Measurements from ENCODE around the gene CDH13.

The CDH13 gene

DNA sequence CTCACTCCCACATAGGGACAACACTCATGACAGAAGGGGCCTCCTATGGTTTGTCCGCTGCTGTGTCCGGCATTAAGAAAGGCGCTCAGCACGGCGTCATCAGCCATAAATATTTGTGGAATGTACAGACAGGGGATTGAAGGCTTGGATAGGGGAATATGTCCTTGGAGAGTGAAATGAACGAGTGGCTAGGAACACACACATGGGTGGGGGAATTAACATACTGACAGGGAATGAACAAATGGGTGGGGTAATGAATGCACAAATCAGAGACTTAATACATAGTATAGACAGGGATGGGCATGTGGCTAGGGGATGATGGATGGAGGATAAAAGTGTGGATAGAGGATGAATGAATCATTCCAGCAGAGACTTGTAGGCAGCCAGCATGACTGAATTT, 1027.0 kb downstream of the CDH13 start:
- no peak for DNase-seq

- no peak for DNase-seq
Observed at GRCh38 chr16:83660282-83660681, 1033.5 kb downstream of the CDH13 start.

DNA sequence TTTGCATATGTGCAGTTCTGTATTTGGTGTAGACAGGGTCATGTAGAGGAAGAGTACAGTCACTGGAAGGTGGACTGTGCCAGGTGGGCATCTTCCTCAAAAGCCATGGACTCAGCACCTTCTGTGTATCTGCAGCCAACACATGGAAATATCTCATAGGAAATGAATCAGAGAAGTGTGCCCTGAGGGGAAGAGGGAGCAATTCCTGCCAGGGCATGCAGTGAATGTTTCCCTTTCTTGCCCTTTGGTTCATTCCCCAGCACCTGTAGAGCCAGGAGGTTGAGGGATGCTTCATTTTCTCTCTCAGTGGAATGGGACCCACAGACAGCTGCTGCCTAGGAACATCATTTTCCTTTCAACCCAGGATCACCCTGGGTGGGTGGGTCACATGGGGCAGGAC, 1034.9 kb downstream of the CDH13 start:
- DNase-seq, result no peak

GRCh38 chr16:83666449-83666848, 1039.7 kb downstream of the CDH13 start:
- no peak for DNase-seq

GRCh38 chr16:83669456-83669855, 1042.7 kb downstream of the CDH13 start:
- DNase-seq, result no peak

DNA sequence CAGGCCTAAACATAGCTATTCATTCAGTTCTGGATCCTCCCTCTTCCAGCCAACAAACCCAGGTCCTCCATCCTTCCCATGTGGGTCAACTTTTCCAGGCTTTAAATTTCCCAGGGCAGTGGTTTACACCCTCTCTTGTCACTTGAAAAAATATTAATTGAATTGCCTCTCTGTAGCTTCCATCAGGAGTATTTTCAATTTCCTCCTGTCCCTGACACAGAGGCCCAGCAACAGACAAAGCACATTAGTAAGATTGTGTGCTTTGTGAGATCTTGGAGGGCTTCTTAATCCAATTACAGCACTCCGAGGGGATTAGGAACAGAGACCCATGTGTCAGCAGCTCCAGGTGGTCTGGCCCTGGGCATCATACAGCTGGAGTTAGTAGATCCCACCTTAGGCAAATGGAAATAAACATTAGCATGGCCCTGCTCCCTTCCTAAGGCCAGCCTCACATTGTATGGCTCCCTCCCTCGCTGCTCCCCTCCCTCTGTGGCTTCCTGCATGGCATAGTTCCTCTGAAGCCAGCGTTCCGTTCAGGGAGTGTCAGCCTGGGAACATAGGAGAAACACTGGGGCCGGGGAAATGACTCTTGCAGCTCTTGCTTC, 1048.3 kb downstream of the CDH13 start:
- DNase-seq, result no peak

- no peak for DNase-seq
Observed at GRCh38 chr16:83676086-83676485, 1049.3 kb downstream of the CDH13 start.

DNA sequence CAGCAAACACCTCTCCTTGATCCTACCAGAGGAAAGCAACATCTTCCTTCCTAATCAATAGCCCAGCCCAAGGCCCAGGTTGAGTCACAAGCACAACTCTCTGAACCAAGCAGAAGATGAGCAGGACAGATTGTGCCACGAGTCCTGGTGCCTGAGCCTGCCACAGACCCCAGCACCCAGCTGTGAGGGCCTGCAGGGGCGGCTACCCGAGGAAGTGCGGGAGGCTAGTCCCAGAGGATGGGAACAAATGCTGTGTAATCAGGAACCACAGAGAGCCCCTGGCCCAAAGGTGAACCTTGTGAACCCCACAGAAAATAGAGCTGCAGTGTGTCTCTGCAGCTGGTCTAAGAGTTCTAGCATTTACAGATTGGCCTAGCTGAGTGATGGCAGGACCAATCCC, 1054.2 kb downstream of the CDH13 start:
- DNase-seq, result no peak

DNA sequence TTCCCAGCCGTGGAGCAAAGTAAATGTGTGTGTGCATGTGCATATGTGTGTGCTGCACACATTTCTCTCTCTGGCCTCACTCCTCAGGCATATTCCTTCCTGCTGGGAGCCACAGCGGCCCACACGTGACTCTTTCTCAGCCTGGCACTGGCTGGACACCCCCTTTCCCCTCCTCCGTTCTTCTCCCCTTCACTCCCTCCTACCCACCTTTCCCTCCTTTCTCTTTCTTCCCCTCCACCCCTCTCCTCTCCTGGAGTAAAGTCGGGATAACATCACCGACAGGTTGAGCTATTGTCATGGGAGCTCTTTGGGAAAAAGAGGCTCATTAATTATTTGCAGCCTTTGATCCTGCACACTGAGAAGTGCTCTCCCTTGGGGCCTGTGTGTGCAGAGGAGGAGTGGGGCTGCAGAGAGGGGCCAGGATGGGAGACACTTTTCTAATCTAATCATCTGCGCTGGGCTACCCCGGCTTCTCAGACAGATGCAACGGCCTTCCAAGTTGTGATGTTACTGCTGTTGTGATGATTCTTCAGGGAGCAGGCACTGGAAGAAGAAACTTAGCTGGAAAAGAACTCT, 1054.7 kb downstream of the CDH13 start:
- no peak for DNase-seq

DNA sequence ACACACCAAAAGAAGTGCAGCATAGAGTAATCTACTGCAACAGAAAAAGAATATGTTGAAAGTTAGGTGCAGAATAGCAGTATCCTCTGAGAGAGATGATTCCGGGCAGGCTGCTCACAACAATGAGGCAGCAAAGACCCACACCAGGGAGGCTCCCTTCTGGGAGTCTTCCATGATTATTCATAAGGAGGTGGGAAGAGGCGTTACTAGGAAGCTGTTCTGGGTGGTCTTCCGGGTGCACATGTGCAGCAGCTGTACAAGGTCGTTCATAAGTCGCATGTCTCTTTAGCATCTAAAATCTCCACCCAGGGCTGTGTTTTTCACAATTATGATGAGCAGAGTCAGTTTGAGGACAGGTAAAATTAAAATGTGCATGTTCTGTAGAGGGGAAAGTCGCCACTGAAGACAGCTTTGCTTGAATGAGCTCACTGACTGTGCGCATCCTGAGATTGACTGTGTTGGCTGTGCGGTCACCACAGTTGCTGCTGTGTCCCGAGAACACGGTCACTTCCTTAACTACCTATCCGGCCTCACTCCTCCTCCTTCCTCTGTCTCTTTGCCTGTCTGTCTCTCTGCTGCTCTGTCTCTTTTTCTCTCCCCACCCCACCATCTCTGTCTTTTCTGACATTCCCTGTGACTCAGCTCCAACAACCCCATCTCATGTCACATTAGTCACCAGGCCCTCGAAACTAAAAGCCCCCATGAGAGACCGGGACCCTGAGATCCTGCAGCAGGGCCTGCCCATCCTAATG, 1055.5 kb downstream of the CDH13 start:
- DNase-seq, result no peak

DNA sequence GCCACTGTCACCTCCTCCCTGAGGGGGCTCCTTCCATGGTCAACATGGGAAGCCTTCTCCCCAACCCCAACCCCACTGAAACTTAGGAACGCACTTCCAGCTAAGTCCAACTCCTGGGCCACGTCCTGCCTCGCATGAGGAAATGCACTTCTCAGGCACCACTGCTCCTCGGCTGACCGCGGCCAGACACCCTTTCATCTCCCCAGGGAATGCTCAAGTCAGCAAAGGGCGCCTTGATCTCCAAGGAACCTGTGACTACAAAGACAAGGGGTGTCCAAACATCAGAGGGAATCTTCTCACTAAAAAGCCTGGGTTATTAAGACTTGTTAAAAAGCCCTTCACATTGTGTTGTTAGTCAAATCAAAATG, 1056.1 kb downstream of the CDH13 start:
- no peak for DNase-seq

- DNase-seq, result no peak
Observed at GRCh38 chr16:83685615-83686165, 1058.9 kb downstream of the CDH13 start.

- DNase-seq, result no peak
Observed at GRCh38 chr16:83686726-83687125, 1060.0 kb downstream of the CDH13 start.

GRCh38 chr16:83689385-83689831, 1062.6 kb downstream of the CDH13 start:
- DNase-seq, result no peak

GRCh38 chr16:83692224-83692623, 1065.5 kb downstream of the CDH13 start:
- DNase-seq, result no peak

GRCh38 chr16:83698964-83699363, 1072.2 kb downstream of the CDH13 start:
- no peak for DNase-seq

DNA sequence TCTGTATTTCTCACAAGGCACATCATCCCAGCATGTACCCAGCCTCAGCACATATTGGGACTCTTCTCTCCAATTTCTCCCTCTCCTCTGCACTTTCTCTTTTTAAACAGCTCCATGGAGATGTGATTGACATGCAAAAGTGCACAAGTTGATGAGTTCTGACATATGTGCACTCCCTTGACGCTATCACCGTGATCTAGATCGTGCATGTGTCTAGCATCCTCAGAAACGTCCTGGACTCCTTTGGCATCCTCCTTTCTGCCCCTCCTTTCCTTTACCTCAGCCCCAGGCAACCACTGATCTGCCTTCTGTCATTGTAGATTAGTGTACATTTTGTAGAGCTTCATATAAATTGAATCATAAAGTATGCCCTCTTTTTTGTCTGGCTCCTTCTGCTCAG, 1073.0 kb downstream of the CDH13 start:
- no peak for DNase-seq

DNA sequence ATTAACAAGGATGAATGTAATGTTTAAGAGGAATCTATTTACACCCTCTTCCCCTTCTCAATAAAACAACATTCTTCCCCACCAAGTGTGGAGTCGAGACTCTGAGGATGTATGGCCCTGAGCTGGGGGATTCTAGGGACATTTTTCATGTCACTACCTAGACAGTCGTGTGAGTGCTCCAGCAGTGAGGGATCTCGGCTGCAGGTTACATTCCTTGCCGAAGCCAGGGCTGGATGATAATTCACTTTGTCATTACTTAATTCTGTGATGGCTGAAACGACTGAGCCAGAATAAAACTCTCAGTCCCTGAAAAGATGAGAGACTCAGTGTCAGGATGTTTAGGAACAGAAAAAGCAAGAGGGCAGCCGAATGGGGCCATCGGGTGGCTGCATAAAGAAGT, 1074.1 kb downstream of the CDH13 start:
- no peak for DNase-seq

DNA sequence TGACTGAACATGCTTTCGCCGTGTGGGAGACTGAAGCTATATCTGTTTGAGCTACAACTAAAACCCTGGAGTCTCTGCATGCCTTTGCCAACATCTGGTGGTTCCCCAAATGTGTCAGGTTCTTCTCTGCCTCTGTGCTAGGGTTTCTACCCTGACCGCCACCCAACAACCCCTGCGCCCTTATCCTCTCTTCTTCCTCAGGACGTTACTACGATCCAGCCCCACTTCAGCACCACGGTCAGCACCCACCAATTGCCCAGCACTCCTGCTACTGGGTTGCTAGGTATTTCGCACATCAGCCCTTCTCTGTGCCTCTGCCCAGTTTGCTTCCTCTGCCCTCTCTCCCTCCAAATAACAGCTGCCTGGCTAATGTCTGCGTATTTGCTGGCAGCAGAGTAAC, 1074.7 kb downstream of the CDH13 start:
- no peak for DNase-seq

- DNase-seq, result no peak
Observed at GRCh38 chr16:83704656-83705055, 1077.9 kb downstream of the CDH13 start.

- DNase-seq, result no peak
Observed at GRCh38 chr16:83705856-83706255, 1079.1 kb downstream of the CDH13 start.

DNA sequence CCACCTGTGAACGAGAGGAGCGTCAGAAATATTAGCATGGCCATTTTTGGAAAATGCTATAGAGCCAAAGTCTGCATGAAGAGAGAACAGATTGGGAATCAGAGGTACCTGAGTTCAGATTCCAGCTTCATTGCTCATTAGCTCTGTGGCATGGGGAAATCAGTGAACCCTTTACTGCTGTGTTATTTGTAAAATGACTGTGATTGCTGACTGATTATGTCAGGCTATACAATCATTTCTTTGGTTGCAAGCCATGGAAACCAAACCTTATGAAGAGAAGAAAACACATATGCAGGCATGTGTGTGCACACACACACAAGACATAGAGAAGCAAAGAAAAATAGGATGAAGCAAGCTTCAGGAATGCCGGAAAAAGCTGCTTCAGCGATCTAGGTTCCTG, 1079.6 kb downstream of the CDH13 start:
- DNase-seq, result no peak

- DNase-seq, result no peak
Observed at GRCh38 chr16:83711069-83711468, 1084.3 kb downstream of the CDH13 start.

DNA sequence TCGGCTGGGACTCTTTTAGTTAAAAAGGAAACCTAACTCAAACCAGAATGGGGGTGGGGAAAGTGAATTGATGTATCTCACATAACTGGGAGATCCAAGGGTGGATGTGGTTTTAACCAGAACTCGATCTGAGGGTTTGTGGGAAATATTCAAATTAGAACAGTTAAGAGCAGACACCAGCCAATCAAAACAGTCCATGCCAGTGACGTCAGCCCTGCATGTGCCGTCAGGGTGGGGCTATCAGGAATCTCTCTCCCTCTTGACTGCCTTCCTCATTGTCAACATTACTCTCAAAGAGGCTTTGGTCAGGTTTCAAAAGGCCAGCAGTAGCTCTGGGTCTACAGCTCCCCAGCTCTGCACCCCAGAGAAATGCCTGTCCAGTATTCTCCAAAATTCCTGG, 1086.8 kb downstream of the CDH13 start:
- DNase-seq, result no peak
